ENCODE results near the gene LIMS3.
"Not testable (repeated sequence)": the region's sequence is repeated elsewhere in the genome, so short reads cannot be mapped to it uniquely, and the experiment has no call there.

DNA sequence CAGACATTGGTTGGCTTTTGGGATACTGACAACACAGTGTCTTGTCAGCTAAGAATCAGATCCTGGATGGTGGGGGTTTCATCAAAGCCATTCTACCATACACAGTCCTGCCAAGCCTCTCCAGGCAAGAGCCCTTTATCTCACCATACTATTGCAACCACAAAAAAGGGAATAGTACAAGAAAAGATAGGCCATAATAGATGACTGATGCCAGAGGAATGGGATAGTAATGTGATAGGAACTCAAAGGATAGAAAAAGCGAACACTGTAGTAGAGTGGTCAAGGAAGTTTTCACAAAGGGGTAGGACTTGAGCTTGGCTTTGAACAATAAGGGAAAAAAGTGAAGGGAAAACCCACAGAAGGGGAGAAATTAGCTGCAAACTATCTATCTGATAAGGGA lies 30.7 kb downstream of the LIMS3 start:
- not testable (repeated sequence) for TF ChIP-seq CTCF, POLR2A (IDR thresholded peaks at IDR 0.05)

Measured in right lobe of liver (tissue), 4 donors.